HFFc6 (cell line): ENCODE measurements around the gene TRPC4AP. TPM values are rescaled to one million over a fixed set of nuclear protein-coding genes. Genes with fewer than 3 reads are reported as not detected.

Source experiments
- DNase-seq: peaks from one replicate; pipeline ENCODE4 v3.0.0-alpha.2; 2018
- H3K27ac Mint-ChIP-seq: 2 replicates; pipeline ENCODE4 v1.8.0; 2020; ENCODE audit warnings: mild to moderate bottlenecking, mixed read lengths
- H3K27me3 Mint-ChIP-seq: 2 replicates; pipeline ENCODE4 v1.8.0; 2021; ENCODE audit warnings: mild to moderate bottlenecking, moderate library complexity, mixed read lengths; ENCODE audit not compliant: insufficient read depth
- H3K36me3 Mint-ChIP-seq: 2 replicates; pipeline ENCODE4 v1.8.0; 2021; ENCODE audit warnings: low read depth, mixed read lengths
- H3K4me1 Mint-ChIP-seq: 2 replicates; pipeline ENCODE4 v1.8.0; 2020; ENCODE audit warnings: low read depth, mixed read lengths
- H3K4me3 Mint-ChIP-seq: 2 replicates; pipeline ENCODE4 v1.8.0; 2020; ENCODE audit warnings: mild to moderate bottlenecking, moderate library complexity, mixed read lengths
- H3K9me3 Mint-ChIP-seq: 2 replicates; pipeline ENCODE4 v1.8.0; 2020; ENCODE audit warnings: mild to moderate bottlenecking, mixed read lengths
- total RNA-seq, 6 experiments: library from RNA; stranded (reverse); fragmentation: NEBNext Ultra II Directional; extraction: Animal tissue kit (Norgen Biotek cat#: 25700); gene quantifications; 2 replicates in 1 of 6; 3 replicates in 5 of 6; pipeline ENCODE4 v1.2.3, GENCODE V29; 2021
- TF ChIP-seq, protein P1 (sequence below): fragments of 200-600 bp; sonication (generic); IDR thresholded peaks from 2 replicates; pipeline ENCODE4 v1.5.0; 2021; ENCODE audit warnings: antibody characterized with exemption, mild to moderate bottlenecking

The TRPC4AP gene
- total RNA-seq, 6 experiments from 2014 or later = 70.7 to 89.8 (median 81.6) TPM

DNA sequence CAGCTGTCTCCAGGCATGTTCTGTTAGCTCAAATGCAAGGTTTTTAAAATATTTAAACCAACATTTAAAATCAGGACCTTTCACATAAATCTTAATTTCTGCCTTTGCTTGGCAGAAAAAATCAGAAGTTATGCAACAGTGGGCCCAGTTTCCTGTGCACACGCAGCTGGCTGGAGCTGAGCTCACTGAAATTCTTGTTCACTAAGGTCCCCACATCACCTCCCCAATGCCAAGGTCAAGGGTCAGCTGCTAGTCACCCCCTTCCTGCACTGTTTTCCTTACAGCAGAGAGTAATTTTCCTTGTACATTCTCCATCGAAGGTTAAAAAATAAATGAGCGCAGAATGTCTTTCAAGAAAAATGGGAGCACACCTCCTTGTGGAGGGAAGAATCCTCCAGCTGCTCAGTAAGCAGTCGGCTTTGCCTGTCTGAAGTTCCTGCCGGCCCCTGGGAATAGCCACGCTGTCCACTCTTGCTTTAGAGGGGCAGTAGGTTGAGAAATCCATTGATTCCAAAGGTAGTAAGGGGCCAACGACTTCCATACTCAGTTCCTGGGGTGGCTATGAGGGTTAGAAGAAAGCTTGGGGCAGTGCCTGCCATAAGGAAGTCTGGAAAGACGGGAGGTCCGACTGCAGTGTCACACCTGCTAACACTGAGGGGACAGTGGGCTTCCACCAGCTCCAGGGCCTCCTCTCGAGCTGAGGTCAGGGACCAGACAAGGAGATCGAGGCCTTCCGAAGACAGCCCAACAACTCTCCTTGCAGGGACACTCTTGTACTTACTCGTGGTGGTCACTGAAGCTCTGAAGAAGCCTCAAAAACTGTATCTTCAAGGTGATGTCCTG, 80.2 kb downstream of the TRPC4AP start:
- Mint-ChIP-seq H3K27me3 (peaks cover 8% of the 10 kb centered on the region), H3K4me1 (peaks cover 12% of the 10 kb centered on the region), H3K4me3 (no peak overlapping the region), H3K27ac (no peak overlapping the region), H3K36me3 (peaks cover 34% of the 10 kb centered on the region), H3K9me3 (no peaks in the 10 kb centered on the region)
- TF ChIP-seq, protein P1, sequence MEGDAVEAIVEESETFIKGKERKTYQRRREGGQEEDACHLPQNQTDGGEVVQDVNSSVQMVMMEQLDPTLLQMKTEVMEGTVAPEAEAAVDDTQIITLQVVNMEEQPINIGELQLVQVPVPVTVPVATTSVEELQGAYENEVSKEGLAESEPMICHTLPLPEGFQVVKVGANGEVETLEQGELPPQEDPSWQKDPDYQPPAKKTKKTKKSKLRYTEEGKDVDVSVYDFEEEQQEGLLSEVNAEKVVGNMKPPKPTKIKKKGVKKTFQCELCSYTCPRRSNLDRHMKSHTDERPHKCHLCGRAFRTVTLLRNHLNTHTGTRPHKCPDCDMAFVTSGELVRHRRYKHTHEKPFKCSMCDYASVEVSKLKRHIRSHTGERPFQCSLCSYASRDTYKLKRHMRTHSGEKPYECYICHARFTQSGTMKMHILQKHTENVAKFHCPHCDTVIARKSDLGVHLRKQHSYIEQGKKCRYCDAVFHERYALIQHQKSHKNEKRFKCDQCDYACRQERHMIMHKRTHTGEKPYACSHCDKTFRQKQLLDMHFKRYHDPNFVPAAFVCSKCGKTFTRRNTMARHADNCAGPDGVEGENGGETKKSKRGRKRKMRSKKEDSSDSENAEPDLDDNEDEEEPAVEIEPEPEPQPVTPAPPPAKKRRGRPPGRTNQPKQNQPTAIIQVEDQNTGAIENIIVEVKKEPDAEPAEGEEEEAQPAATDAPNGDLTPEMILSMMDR = no peak
- DNase-seq = no peak

DNA sequence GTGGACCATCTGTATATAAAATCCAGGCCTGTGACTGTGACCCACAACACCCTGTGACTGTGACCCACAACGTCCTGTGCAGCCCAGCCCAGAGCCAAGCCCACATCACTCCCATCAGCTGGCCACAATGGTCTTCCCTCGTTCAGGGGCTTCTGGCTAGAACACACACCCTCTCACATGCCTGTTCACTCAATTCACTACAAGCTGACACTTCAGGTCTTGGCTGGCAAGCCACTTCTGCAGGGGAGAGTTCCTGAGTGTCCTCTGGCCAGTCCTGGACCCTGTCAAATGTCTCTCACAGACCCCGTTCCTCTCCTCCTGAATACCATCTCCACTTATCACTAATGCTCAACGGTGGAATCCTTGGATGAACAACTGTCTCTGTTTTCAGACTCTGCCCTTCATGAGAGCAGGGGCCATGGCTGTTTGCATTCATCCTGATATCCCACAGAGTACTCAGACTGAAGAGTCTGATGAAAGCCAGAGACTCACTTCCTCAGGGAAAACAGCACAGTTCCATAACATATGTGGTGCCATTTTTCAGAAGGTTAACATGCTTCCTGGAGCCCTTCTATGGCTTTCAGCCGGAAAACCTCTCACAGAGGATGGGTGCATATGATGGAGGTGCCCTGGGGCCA, 80.9 kb downstream of the TRPC4AP start:
- H3K4me3 Mint-ChIP-seq = no peak overlapping the region
- DNase-seq = no peak
- H3K27me3 Mint-ChIP-seq = peaks cover 8% of the 10 kb centered on the region
- TF ChIP-seq, protein P1 = no peak
- no peaks in the 10 kb centered on the region for H3K9me3 Mint-ChIP-seq
- H3K4me1 Mint-ChIP-seq = peaks cover 6% of the 10 kb centered on the region; the same call in 1 of the 2 replicates
- H3K27ac Mint-ChIP-seq = no peak overlapping the region
- H3K36me3 Mint-ChIP-seq = peaks cover 34% of the 10 kb centered on the region

DNA sequence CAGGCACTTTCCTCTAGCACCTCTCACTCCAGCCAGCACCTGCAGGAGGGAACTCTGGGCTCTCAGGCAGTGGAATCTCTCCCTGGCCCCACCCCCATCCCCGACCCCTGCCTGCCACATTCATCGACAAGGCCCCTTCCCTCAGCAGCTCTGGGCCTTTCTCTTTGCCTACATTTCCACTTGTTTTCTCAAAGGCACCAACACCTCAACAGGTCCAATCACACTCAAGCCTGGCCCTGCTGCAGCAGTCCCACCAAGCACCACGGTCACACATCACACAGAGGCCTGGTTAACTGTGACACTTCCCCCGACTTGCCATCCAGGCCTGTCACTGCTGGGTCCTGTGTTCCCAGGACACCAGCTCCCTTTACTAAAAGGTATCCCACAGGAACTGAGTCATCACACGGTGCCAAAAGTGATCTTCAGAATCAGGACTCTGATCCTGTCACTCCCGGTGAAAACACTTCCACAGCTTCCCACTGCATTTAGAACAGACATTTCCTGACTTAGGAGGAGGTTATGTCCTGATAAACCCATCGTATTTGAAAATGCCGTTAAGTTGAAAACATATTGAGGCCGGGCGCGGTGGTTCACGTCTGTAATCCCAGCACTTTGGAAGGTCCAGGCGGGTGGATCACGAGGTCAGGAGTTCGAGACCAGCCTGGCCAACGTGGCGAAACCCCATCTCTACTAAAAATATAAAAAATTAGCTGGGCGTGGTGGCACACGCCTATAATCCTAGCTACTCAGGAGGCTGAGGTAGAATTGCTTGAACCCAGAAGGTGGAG, 82.0 kb downstream of the TRPC4AP start:
- peak overlapping the region; percentile 69 for H3K27ac Mint-ChIP-seq
- H3K27me3 Mint-ChIP-seq = peaks cover 8% of the 10 kb centered on the region
- peaks cover 6% of the 10 kb centered on the region; the same call in 1 of the 2 replicates for H3K4me1 Mint-ChIP-seq
- H3K4me3 Mint-ChIP-seq = no peak overlapping the region
- TF ChIP-seq, protein P1 = no peak
- no peaks in the 10 kb centered on the region for H3K9me3 Mint-ChIP-seq
- H3K36me3 Mint-ChIP-seq = peaks cover 33% of the 10 kb centered on the region
- no peak for DNase-seq

DNA sequence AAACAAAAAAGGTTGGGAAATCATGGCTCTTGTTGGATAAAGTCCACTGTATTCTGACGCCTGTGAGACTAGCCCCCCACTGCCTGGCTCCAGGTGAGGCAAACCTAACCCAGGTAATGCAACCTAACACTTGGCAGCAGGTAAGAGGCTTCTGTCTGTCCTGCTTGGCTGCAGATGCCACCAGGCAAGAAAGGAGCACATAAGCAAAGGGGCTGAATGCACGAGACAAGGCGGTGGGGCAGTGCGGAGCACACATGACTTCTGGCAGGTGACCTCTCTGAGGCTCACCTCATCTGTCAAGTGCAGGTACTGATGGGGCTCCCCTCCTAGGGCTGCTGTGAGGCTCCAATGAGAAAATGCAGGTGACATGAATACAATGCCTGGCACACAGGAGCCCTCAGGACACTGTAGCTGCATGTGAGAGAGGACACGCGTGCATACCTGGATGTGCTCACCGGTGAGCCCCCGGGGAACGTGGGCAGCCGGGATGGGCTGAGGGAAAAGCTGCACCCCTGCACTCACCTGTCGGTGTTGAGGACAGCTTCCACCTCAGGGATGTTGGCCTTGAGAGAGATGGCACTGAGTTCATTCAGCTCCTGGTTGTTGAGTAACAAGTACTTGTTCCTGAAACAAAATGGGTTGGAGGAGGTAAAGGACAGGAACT, 82.8 kb downstream of the TRPC4AP start:
- DNase-seq = no peak
- no peak overlapping the region for H3K4me3 Mint-ChIP-seq
- H3K36me3 Mint-ChIP-seq = peaks cover 32% of the 10 kb centered on the region
- H3K4me1 Mint-ChIP-seq = peaks cover 6% of the 10 kb centered on the region; the same call in 1 of the 2 replicates
- H3K27me3 Mint-ChIP-seq = peaks cover 8% of the 10 kb centered on the region
- H3K9me3 Mint-ChIP-seq = no peaks in the 10 kb centered on the region
- TF ChIP-seq, protein P1 = no peak
- no peak overlapping the region for H3K27ac Mint-ChIP-seq
